WI38 (cell line): Measurements from ENCODE around the gene DAG1.

Source experiments
- H3K4me3 ChIP-seq: 2 replicates; pipeline ENCODE4 v1.5.1; 2011; ENCODE audit warnings: low read depth, mild to moderate bottlenecking, control low read depth, low read length
- TF ChIP-seq, protein P1 (sequence below): IDR thresholded peaks from 2 replicates; pipeline ENCODE4 v1.5.1; 2012; ENCODE audit warnings: low read depth, mild to moderate bottlenecking, control low read depth, low read length

The DAG1 gene

DNA sequence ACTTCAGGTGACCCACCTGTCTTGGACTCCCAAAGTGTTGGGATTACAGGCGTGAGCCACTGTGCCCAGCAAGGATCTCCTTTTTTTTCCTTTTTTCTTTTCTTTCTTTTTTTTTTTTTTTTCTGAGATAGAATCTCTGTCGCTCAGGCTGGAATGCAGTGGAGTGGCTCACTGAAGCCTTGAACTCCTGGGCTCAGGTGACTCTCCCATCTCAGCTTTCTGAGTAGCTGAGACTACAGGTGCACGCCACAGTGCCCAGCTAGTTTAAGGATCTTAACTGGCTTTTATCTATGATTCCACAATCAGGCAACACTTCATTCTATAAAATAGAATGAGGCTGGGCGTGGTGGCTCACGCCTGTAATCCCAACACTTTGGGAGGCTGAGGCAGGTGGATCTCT, 24.7 kb upstream of the DAG1 start:
- no peak overlapping the region for H3K4me3 ChIP-seq
- TF ChIP-seq, protein P1, sequence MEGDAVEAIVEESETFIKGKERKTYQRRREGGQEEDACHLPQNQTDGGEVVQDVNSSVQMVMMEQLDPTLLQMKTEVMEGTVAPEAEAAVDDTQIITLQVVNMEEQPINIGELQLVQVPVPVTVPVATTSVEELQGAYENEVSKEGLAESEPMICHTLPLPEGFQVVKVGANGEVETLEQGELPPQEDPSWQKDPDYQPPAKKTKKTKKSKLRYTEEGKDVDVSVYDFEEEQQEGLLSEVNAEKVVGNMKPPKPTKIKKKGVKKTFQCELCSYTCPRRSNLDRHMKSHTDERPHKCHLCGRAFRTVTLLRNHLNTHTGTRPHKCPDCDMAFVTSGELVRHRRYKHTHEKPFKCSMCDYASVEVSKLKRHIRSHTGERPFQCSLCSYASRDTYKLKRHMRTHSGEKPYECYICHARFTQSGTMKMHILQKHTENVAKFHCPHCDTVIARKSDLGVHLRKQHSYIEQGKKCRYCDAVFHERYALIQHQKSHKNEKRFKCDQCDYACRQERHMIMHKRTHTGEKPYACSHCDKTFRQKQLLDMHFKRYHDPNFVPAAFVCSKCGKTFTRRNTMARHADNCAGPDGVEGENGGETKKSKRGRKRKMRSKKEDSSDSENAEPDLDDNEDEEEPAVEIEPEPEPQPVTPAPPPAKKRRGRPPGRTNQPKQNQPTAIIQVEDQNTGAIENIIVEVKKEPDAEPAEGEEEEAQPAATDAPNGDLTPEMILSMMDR, result no peak

DNA sequence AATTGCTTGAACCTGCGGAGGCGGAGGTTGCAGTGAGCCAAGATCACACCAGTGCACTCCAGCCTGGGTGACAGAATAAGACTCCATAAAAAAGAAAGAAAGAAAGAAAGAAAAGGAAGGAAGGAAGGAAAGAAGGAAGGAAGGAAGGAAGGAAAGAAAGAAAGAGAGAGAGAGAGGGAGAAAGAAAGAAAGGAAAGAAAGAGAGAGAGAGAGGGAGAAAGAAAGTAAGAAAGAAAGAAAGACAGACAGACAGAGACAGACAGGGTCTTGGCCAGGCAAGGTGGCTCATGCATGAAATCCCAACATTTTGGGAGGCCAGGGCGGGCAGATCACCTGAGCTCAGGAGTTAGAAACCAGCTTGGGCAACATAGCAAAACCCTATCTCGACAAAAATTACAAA, 16.4 kb upstream of the DAG1 start:
- no peak overlapping the region for H3K4me3 ChIP-seq
- TF ChIP-seq, protein P1, result no peak

DNA sequence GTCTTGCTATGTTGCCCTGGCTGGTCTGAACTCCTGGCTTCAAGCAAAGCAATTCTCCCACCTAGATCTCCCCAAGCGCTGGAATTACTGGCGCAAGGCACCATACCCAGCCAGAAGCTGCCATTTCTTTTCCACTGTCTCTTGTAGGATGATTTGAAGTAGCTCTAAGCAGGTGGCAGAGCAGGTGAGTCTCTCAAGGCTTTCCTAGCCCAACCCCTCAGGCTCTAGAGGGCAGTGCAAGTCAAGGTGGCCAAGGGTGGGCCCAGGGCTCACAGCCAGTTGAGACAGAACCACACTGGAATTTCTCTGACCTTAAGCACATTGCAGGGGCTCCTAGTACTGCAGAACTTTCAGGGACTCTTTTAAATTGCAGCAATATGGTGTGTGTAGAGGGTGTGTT, 15.6 kb upstream of the DAG1 start:
- TF ChIP-seq, protein P1, result no peak
- no peak overlapping the region for H3K4me3 ChIP-seq

DNA sequence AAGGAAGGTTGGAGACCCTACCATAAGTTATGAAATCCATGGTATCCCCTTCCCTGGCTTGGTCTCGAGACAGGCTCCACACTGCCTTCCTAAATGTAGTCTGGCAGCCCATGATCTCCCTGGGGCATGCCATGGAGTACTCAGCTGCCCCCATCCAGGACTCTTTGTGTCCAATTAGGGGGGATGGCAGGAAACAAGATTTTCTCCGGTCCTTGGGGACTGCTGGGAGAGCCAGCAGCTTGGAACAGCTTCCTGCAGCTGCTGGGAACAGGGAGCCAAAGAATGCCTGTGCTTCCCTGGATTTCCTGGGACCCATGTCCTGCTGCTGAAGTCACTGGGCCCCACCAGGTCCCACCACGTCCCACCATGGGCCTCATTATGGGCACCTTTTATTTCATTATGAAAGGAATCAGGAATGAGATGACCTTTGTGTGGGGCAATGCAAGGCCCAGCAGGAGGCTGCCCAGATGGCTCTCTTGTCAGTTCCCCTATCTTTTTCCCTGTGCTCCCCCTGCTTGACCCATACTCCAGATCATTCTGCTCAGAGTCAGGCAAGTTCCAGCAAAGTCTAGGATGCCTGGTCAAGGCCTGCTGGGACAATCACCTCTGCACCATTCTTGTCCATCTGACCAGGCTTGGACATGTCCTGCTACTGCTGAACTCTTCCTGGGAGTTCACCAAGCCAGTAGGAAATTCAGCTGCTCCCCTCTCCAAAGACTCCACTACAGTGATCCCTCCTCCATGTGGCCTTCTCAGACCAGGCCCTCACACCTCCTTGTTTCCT, 15.0 kb upstream of the DAG1 start:
- TF ChIP-seq, protein P1, result no peak
- no peak overlapping the region for H3K4me3 ChIP-seq

DNA sequence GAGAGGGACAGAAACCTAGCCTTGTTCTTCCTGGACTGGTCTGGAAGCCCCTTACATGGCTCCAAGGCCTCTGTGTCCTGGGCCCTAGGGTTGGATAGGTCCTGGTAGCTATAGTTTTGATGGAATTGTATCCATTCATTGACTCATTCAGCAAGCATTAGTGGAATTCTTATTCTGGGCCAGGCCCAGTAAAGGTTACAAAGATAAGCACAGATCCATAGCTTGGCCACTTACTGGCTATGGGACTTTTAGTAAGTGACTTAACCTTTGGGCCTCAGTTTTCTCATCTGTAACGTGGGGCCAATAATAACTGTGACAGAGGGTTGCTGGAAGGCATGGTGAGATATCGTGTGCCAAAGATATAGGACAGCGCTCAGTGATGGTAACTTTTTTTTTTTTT, 13.6 kb upstream of the DAG1 start:
- TF ChIP-seq, protein P1, result no peak
- H3K4me3 ChIP-seq, result no peak overlapping the region

DNA sequence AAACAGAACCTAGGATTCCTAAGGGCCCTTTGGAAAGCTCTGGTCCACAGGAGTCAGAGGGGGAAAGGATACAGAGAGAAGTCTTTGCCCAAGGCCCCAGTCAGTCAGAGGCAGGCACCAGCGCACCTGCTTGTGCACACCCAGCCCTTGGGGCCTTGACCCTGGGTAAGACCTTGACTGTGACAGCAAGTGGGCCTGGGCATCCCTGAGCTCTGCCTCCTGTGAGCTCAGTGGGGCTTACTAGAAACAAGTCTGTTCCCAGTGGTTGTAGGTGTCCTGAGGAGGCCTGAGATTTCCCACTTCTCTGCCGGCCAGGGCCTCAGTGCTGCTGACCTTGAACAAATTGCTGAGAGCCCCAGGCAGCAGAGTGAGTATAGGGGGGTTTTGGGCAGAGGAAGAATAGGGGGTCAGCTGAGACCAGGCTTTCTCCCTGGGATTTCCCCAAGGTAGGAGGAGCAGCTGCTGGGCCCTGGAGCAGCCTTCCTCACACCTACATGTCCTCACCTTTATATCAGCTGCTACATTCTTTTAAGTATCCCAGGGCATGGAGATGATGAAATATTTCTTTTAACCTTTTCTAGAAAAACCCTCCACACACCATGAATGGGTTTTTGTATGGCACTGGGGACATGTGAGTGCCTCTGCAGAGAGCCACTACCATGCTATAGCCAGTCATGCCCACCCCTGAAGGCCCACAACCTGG, 9.7 kb upstream of the DAG1 start:
- H3K4me3 ChIP-seq, result no peak overlapping the region
- TF ChIP-seq, protein P1, result no peak

DNA sequence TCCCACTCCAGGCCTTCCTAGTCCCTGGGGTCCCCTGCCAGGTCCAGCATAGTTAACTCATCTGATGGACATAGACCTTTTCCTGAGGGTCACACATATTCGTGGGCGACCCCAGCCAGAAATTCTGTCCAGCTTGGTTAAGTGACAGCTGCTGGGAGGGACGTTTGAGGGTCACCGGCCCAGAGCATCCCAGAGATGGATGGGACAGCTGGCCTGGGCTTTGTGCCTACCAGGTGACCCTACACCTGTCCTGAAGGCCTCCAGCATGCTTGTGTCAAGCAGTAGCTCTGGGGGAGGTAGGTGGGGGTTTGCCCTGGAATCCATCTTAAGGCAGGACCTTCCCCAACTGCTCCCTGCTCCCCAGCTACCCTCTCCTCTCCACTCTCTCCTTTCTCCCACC, 9.1 kb upstream of the DAG1 start:
- TF ChIP-seq, protein P1, result no peak
- H3K4me3 ChIP-seq, result no peak overlapping the region
